Hepatocyte (in vitro differentiated cells): ENCODE measurements around the gene CACNA1B. TPM values are rescaled to one million over a fixed set of nuclear protein-coding genes. Genes with fewer than 3 reads are reported as not detected.
A peak's percentile ranks its signal among the peaks of the same experiment; 100 is the strongest.

Source experiments
- DNase-seq: peaks from one replicate; pipeline ENCODE4 v3.0.0-alpha.2; 2016; ENCODE audit warnings: low spot score
- H2AFZ ChIP-seq: fragments of 200-600 bp; sonication (generic); 2 replicates; pipeline ENCODE4 v1.6.0; 2016; ENCODE audit warnings: antibody characterized with exemption, mild to moderate bottlenecking
- H3K27ac ChIP-seq: fragments of 200-600 bp; sonication (generic); 2 replicates; pipeline ENCODE4 v1.5.1; 2016; ENCODE audit warnings: mild to moderate bottlenecking
- H3K27me3 ChIP-seq: fragments of 200-600 bp; sonication (generic); 2 replicates; pipeline ENCODE4 v1.6.1; 2016
- H3K36me3 ChIP-seq: fragments of 200-600 bp; sonication (generic); replicated peaks from 2 replicates; pipeline ENCODE4 v1.5.1; 2016; ENCODE audit warnings: low read depth; ENCODE audit not compliant: insufficient read depth
- H3K4me1 ChIP-seq: fragments of 200-600 bp; sonication (generic); 2 replicates; pipeline ENCODE4 v1.5.1; 2016; ENCODE audit warnings: mild to moderate bottlenecking, moderate library complexity; ENCODE audit not compliant: insufficient read depth
- H3K4me2 ChIP-seq: fragments of 200-600 bp; sonication (generic); 2 replicates; pipeline ENCODE4 v1.6.0; 2016
- H3K4me3 ChIP-seq: fragments of 200-600 bp; sonication (generic); 2 replicates; pipeline ENCODE4 v1.5.1; 2016; ENCODE audit warnings: mild to moderate bottlenecking
- H3K79me2 ChIP-seq: fragments of 200-600 bp; sonication (generic); 2 replicates; pipeline ENCODE4 v1.6.0; 2017; ENCODE audit warnings: mild to moderate bottlenecking
- H3K9me2 ChIP-seq: fragments of 200-600 bp; sonication (generic); replicated peaks from 2 replicates; pipeline ENCODE4 v1.6.0; 2017; ENCODE audit warnings: mild to moderate bottlenecking; ENCODE audit not compliant: insufficient read depth
- H3K9me3 ChIP-seq: fragments of 200-600 bp; sonication (generic); 2 replicates; pipeline ENCODE4 v1.5.1; 2016; ENCODE audit warnings: low read depth, mild to moderate bottlenecking
- H4K20me1 ChIP-seq: fragments of 200-600 bp; sonication (generic); 2 replicates; pipeline ENCODE4 v1.6.0; 2016; ENCODE audit warnings: mild to moderate bottlenecking; ENCODE audit not compliant: insufficient read depth, poor library complexity, severe bottlenecking
- CTCF ChIP-seq: fragments of 200-600 bp; sonication (generic); IDR thresholded peaks from 2 replicates; pipeline ENCODE4 v1.5.1; 2016; ENCODE audit warnings: antibody characterized with exemption, mild to moderate bottlenecking; ENCODE audit not compliant: poor library complexity
- EZH2 ChIP-seq: fragments of 200-600 bp; sonication (generic); IDR thresholded peaks from 2 replicates; pipeline ENCODE4 v1.6.1; 2016; ENCODE audit warnings: antibody characterized with exemption, mild to moderate bottlenecking, borderline replicate concordance
- EZH2phosphoT487 ChIP-seq: fragments of 200-600 bp; sonication (generic); IDR thresholded peaks from one replicate; pipeline ENCODE4 v1.6.1; 2018; ENCODE audit warnings: antibody characterized with exemption, mild to moderate bottlenecking, low read depth, moderate library complexity; ENCODE audit not compliant: unreplicated experiment, severe bottlenecking
- WGBS: methylation state at CpG from one replicate; pipeline ENCODE4 v1.1.6; 2016; ENCODE audit warnings: low lambda C conversion rate; ENCODE audit errors: missing lambda C conversion rate; 5-methylcytosine and 5-hydroxymethylcytosine counted together
- polyA plus RNA-seq: library from polyadenylated mRNA; unstranded; fragments of >200 nt; fragmentation: Nextera tagmentation; extraction: Ambion mirVana; gene quantifications from 2 replicates; pipeline ENCODE4 v1.2.1, GENCODE V29; 2016
- total RNA-seq: library from RNA; depleted of rRNA; stranded (reverse); fragments of >200 nt; gene quantifications from 2 replicates; pipeline ENCODE4 v1.2.3, GENCODE V29; 2014

CACNA1B gene
- total and polyA plus RNA-seq, 2 experiments from 2014 or later: 0.30 to 0.39 TPM

GRCh38 chr9:137968235-137968634, 90.7 kb downstream of the CACNA1B start:
- H3K27ac ChIP-seq: no peak overlapping the region
- 69% methylated on average over 9 of the region's 10 CpGs for WGBS
- no peak for TF ChIP-seq CTCF
- TF ChIP-seq EZH2phosphoT487: no peak
- TF ChIP-seq EZH2: no peak
- no peaks in the 10 kb centered on the region for H3K27me3 ChIP-seq
- no peak overlapping the region for H3K4me2 ChIP-seq
- no peaks in the 10 kb centered on the region for H4K20me1 ChIP-seq
- H3K9me3 ChIP-seq: no peaks in the 10 kb centered on the region
- no peak overlapping the region for H3K4me3 ChIP-seq
- no peak overlapping the region for H2AFZ ChIP-seq
- no peaks in the 10 kb centered on the region for H3K36me3 ChIP-seq
- no peaks in the 10 kb centered on the region for H3K4me1 ChIP-seq
- no peaks in the 10 kb centered on the region for H3K9me2 ChIP-seq
- peak; percentile 2 for DNase-seq
- no peaks in the 10 kb centered on the region for H3K79me2 ChIP-seq

- no peaks in the 10 kb centered on the region for H3K9me3 ChIP-seq
- no peak for TF ChIP-seq EZH2
- no peak for TF ChIP-seq EZH2phosphoT487
- no peak for TF ChIP-seq CTCF
- no peak overlapping the region for H3K4me3 ChIP-seq
- H2AFZ ChIP-seq: no peak overlapping the region
- WGBS: 87% methylated on average over 8 of the region's 8 CpGs
- H3K27me3 ChIP-seq: no peaks in the 10 kb centered on the region
- no peak overlapping the region for H3K4me2 ChIP-seq
- H3K4me1 ChIP-seq: no peaks in the 10 kb centered on the region
- no peaks in the 10 kb centered on the region for H3K79me2 ChIP-seq
- DNase-seq: peak; percentile 1
- H3K9me2 ChIP-seq: no peaks in the 10 kb centered on the region
- no peaks in the 10 kb centered on the region for H3K36me3 ChIP-seq
- no peak overlapping the region for H3K27ac ChIP-seq
- H4K20me1 ChIP-seq: no peaks in the 10 kb centered on the region
These were observed 91.4 kb downstream of the CACNA1B start for GRCh38 chr9:137969008-137969407.

GRCh38 chr9:137969685-137970084, 92.1 kb downstream of the CACNA1B start:
- TF ChIP-seq EZH2 (no peak), EZH2phosphoT487 (no peak), CTCF (no peak)
- no peaks in the 10 kb centered on the region for H3K4me1 ChIP-seq
- no peaks in the 10 kb centered on the region for H3K36me3 ChIP-seq
- no peaks in the 10 kb centered on the region for H4K20me1 ChIP-seq
- no peaks in the 10 kb centered on the region for H3K27me3 ChIP-seq
- H3K9me3 ChIP-seq: no peaks in the 10 kb centered on the region
- no peak overlapping the region for H3K4me2 ChIP-seq
- no peak overlapping the region for H2AFZ ChIP-seq
- DNase-seq: no peak
- no peak overlapping the region for H3K4me3 ChIP-seq
- no peak overlapping the region for H3K27ac ChIP-seq
- H3K79me2 ChIP-seq: no peaks in the 10 kb centered on the region
- 76% methylated on average over 3 of the region's 3 CpGs for WGBS
- H3K9me2 ChIP-seq: no peaks in the 10 kb centered on the region

- no peak for TF ChIP-seq EZH2
- TF ChIP-seq EZH2phosphoT487: no peak
- TF ChIP-seq CTCF: no peak
- no peak overlapping the region for H3K4me2 ChIP-seq
- H3K79me2 ChIP-seq: no peaks in the 10 kb centered on the region
- H3K9me2 ChIP-seq: no peaks in the 10 kb centered on the region
- no peaks in the 10 kb centered on the region for H3K36me3 ChIP-seq
- no peak overlapping the region for H2AFZ ChIP-seq
- H4K20me1 ChIP-seq: no peaks in the 10 kb centered on the region
- H3K4me1 ChIP-seq: no peaks in the 10 kb centered on the region
- H3K9me3 ChIP-seq: no peaks in the 10 kb centered on the region
- DNase-seq: no peak
- no peak overlapping the region for H3K4me3 ChIP-seq
- H3K27me3 ChIP-seq: no peaks in the 10 kb centered on the region
- H3K27ac ChIP-seq: no peak overlapping the region
These were observed 92.5 kb downstream of the CACNA1B start for GRCh38 chr9:137970098-137970497.
